HG03457 (cell line): ENCODE data around the gene CXCL6.

Experiments used
- ATAC-seq: cut with Tn5 transposase; IDR thresholded peaks from one replicate; pipeline ENCODE4 v1.9.1; 2021; ENCODE audit warnings: moderate number of reproducible peaks; ENCODE audit not compliant: unreplicated experiment

The CXCL6 gene

DNA sequence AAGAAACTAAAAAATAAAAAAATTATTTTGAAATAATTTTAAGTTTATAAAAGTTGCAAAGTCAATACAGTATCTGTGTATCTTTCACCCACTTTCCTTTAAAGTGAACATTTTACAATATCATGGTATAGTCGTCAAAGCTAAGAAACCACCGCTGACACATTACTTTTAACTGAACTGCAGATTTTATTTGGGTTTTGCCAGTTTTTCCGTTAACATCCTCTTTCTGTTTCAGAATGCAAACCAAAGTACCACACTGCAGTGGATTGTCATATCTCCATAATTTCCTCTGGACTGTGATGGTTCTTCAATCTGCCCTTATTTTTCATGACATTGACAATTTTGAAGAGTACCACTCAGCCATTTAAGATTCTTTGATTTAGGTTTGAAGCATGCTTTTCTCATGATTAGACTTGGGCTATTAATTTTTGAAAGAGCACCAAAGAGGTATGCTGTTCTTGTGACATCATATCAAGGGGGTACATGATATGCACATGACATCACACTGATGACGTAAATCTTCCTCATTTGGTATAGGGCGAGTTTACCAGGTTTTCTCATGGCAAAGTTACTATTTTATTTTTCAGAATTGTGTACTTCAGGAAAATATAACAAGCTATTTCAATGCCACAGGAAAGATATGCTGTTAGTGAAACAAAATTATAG lies 29.1 kb downstream of the CXCL6 start:
- no peak for ATAC-seq

DNA sequence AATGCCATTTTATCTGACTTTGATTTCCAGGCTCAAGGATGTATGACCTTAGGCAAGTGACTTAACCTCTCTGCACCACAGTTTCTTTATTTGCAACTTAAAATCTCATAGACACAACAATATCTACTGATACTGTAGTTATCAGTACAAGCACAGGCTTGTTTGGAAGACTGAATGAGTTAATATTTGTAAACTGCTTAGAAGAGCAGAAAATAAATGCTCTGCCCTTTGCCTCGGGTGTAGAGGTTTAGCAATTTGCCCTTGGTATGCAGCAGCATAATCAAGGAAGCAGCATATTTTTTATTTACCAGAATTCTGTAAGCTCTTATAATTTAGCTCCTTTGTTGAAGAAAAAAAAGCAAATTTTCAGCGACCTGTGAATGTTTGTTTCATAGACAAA lies 29.8 kb downstream of the CXCL6 start:
- no peak for ATAC-seq

DNA sequence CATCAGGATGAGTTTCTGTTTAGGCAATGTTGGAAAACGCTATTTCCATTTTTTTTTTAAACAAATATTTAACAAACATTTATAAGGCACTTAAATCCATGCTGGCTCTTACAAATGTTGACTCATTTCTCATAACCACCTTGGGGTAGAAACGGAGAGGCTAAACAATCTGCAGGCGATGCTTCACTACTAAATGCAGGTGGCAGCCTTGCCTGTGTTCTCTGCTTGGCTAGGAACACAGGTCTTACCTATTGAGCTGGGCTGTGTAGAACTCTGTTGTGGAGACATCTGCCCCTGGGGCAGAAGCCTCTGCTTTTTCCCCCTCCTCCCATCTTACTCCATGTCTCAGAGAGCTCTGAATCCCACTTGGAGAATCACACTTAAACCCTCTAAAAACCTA lies 31.3 kb downstream of the CXCL6 start:
- ATAC-seq: no peak

DNA sequence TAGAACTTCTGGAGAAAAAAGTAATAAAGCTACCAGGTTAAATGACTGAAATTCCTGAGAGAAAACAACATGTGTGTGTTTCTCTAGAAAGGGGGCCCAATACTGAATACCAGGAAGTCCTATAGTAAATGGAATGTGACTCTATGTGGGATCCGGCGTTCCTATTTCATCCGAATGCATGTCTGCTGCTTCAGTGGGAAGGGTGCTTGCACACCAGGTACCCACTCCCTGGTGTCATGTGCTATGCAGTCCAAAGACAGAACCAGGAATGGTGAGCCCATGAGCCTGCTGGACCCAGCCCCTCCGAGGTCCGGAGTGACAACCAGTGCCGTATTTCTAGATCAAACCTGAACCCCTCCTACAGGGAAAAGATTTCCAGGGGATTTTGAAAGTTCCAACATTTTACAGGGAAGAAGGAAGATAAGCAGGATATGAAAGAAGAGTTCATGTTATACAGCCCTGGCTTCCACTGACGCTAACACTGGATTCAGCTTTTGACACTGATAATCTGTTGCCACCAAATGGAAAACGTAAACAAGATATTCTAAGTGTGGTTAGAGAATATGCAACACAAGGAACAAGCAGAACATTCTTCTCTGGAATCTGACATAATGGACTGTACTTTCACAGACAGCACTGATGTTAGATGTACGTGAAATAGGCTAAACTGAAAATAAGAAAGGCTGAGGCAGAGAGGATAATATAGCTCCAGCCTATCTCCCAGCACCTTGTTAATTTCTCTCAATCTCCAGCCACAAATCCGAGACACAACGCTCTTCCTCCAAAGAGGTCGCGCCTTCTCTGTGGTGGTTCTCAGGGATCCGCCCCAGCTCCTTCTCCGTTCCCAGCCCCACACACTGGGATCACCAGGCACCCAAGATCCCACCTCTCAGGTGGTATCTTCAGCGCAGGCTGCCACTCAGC lies 32.0 kb downstream of the CXCL6 start:
- ATAC-seq: no peak

DNA sequence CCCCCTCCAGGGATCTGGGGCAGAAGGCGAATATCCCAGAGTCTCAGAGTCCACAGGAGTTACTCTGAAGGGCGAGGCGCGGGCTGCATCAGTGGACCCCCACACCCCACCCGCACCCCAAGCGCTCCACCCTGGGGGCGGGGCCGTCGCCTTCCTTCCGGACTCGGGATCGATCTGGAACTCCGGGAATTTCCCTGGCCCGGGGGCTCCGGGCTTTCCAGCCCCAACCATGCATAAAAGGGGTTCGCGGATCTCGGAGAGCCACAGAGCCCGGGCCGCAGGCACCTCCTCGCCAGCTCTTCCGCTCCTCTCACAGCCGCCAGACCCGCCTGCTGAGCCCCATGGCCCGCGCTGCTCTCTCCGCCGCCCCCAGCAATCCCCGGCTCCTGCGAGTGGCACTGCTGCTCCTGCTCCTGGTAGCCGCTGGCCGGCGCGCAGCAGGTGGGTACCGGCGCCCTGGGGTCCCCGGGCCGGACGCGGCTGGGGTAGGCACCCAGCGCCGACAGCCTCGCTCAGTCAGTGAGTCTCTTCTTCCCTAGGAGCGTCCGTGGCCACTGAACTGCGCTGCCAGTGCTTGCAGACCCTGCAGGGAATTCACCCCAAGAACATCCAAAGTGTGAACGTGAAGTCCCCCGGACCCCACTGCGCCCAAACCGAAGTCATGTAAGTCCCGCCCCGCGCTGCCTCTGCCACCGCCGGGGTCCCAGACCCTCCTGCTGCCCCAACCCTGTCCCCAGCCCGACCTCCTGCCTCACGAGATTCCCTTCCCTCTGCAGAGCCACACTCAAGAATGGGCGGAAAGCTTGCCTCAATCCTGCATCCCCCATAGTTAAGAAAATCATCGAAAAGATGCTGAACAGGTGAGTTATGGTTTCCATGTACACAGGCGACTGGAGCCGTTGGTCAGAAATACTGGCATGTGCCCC lies 32.9 kb downstream of the CXCL6 start, which contains the start of gene CXCL1:
CXCL1 (plus strand) TSS at position 264 of the 926 bp plus-strand sequence; CDS start at position 342, 78 bp downstream.
- no peak for ATAC-seq

DNA sequence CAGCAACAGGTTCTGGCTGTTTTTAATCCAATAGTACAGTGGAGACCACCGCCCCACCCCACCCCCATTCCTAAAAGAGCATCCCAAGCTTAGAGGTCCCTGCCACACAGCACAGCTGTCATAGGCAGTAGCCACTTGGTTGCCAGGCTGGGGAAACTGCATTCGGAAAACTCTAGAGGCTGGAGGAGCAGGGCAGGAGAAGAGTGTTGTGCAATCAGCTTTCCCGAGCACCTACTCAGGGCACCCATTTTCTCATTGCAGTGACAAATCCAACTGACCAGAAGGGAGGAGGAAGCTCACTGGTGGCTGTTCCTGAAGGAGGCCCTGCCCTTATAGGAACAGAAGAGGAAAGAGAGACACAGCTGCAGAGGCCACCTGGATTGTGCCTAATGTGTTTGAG lies 33.8 kb downstream of the CXCL6 start:
- ATAC-seq: no peak

DNA sequence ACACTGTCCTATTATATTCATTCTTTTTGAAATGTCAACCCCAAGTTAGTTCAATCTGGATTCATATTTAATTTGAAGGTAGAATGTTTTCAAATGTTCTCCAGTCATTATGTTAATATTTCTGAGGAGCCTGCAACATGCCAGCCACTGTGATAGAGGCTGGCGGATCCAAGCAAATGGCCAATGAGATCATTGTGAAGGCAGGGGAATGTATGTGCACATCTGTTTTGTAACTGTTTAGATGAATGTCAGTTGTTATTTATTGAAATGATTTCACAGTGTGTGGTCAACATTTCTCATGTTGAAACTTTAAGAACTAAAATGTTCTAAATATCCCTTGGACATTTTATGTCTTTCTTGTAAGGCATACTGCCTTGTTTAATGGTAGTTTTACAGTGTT lies 34.3 kb downstream of the CXCL6 start:
- ATAC-seq: no peak

DNA sequence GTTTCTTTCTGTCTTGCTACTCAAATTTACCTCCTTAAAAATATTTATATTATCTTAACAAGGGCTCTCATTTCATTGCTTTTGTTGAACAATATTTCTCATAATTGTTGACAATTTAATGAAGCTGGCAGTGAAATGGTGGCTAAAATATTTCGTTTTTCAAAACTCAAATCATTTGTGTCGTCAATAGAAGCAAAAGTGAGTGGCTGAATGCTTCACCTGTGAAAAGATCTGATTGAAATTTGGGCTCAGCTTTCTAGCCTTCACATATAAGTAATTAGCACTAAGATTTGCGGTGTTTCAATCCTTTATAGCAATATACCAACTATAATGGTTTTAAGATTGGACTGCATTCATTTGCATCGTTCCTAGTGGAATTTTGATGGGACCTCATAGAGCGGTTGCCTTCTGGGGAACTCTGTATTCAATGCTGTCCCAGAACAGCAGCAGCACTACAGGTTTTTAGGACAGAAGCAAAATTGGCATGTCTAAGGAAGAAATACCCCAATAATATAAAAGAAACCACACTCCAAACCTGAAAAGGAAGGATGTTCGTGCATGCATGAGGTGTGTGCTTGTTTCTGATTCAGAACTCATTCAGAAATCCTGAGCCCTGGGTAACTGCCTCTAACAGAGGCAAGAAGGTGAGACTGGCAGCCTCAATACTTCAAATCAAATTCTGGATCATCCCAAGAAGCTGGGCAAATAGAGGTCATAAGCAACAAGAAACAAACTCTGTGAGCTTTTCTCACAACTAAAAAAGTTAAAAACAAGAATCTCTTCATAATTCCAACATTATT lies 35.2 kb downstream of the CXCL6 start:
- no peak for ATAC-seq

DNA sequence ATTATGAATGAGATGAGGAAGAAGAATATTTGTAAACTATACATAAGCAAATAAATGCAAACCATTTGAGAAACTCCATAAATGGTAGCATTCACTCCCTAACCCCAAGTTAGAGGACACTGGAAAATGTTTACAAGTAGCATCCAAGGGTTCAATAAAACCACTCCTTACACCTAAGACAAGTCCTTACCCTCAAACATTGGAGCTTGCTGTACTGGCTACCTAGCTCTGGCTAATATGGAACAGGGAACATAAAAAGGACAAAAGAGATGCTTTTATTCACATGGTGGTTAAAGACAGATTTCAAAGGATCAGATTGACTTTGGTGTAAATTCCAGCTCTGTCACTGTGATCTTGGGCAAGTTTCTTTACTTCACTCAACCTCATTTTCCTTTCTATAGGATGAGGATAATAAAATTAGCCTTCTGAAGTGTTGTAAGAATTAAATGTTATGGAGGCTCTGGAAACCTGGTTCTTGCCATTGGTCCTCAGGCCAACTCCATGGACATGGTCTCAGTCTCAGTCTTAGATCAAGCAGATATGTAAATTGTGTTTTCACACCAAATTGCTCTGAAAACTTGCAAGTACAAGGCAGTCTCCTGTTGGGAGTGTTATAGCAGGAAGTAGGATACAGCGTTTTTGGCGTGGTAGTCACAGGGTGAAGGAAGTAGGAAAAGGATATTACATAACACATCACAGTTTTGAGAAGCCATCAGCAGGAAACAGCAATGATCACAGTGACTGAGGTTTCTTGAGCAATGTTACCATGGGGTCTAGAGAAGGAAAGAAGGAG lies 36.0 kb downstream of the CXCL6 start:
- no peak for ATAC-seq

DNA sequence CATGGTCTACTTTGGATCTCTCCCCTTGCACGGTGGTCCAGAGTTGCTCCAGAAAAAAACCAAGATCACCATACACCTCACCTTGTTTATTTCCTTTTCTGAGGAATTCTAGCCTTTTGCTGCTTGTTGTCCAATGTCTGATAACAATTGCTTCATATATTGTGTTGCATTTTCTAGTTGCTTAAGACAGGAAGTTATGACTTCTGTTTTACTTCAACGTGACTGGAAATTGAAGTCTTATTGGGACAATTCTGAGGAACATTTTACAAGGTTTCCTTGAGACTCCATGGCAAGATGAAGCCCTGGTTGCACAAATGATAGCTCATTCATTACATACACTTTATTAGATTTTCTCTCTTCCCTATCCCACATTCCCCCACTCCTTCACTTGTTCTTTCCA lies 37.9 kb downstream of the CXCL6 start:
- no peak for ATAC-seq

DNA sequence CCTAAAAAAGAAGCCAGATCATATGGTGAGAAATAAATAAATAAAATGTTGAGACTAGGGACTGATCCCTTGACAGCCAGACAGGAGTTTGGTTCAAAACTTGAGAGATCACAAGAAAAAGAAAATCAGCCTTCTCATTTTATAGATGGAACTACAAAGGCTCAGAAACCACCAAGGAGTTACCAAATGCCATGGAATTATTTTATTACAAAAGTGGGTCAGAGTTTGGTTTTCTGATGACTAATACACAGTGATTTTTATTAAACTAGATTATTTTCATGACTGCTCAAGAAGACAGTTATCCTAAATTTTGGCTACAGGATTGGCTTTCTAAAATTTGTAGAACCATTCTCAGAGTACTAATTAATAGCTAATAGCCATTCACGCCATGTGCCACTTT lies 38.9 kb downstream of the CXCL6 start:
- no peak for ATAC-seq

DNA sequence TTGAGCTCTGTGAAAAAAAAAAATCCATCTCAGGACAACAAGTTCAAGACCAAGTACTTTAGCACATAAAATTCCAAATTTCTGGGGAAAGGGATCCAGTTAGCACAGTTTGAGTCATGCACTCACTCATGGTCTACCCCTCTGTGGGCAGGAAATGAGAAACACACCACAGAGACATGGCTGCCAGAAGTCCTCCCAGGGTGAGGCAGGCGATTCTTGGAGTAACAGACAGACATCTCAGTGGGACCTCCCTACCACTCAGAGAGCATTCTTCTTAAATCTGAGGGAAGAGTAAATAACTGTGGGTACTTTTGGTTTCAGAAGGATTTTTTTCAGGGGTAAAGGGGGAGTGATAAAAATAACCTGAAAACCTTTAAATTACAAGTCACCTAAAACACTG lies 46.8 kb downstream of the CXCL6 start:
- no peak for ATAC-seq

DNA sequence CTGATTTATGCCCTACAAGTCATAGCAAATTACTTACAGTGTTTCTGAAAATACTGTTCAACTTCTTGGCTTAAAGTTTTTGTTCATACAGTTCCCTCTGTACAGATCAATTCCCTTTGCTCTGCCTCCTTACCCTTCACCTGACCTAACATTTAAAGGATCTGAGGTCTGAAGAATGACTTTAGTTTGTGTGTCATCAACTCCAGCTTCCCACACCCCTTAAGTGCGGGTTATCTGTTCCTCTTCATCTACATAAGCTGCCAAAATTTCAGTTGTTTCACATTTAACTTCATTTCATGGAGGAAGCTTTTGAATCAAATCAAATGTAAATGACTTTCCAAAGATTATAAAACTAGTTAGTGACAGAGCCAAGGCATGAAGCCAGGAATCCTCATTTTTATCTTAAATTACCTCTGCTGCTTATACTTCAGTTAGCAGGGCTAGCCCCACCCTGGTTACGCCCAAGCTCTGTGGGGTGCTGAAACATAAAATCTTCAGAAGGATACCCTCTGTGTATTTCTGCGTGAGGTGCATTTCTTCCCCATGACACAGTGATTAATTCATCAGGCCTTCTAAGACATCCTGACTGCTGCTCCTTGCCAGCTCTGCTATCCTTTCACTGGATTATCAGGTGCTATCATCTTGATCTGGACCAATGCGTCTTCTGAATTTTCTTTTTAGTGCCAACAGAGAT lies 49.2 kb downstream of the CXCL6 start:
- no peak for ATAC-seq
